Activated gamma-delta T cell treated with anti-CD3 and anti-CD28 coated beads, Interleukin-2, amount 50 U/mL, for 16 hours (primary cell): ENCODE data around the gene IL23R.
A peak's percentile ranks its signal among the peaks of the same experiment; 100 is the strongest.
"Not testable (repeated sequence)": the region's sequence is repeated elsewhere in the genome, so short reads cannot be mapped to it uniquely, and the experiment has no call there.

Source experiments
- DNase-seq: peaks from one replicate; pipeline ENCODE4 v3.0.0-alpha.2; 2020; ENCODE audit warnings: low read depth

Gene IL23R

GRCh38 chr1:67193704-67194103 lies 27.4 kb downstream of the IL23R start:
- no peak for DNase-seq

- DNase-seq: no peak
Observed at GRCh38 chr1:67194209-67194863, 28.1 kb downstream of the IL23R start.

- DNase-seq: no peak
Observed at GRCh38 chr1:67200755-67201154, 34.5 kb downstream of the IL23R start.

GRCh38 chr1:67201891-67202290 lies 35.6 kb downstream of the IL23R start:
- no peak for DNase-seq

GRCh38 chr1:67204298-67204980 lies 38.2 kb downstream of the IL23R start:
- no peak for DNase-seq

GRCh38 chr1:67207398-67207797 lies 41.1 kb downstream of the IL23R start:
- DNase-seq: not testable (repeated sequence)

- no peak for DNase-seq
Observed at GRCh38 chr1:67208217-67208616, 42.0 kb downstream of the IL23R start.

- no peak for DNase-seq
Observed at GRCh38 chr1:67209521-67209920, 43.3 kb downstream of the IL23R start.

GRCh38 chr1:67211589-67212563 lies 45.6 kb downstream of the IL23R start:
- peak; percentile 28 for DNase-seq

GRCh38 chr1:67213164-67213563 lies 46.9 kb downstream of the IL23R start:
- no peak for DNase-seq

- no peak for DNase-seq
Observed at GRCh38 chr1:67213948-67214347, 47.7 kb downstream of the IL23R start.

- peak; percentile 36 for DNase-seq
Observed at GRCh38 chr1:67214420-67215174, 48.3 kb downstream of the IL23R start.

- no peak for DNase-seq
Observed at GRCh38 chr1:67216401-67216800, 50.1 kb downstream of the IL23R start.

GRCh38 chr1:67217417-67217816 lies 51.2 kb downstream of the IL23R start:
- DNase-seq: no peak

- DNase-seq: no peak
Observed at GRCh38 chr1:67217938-67218337, 51.7 kb downstream of the IL23R start.

- DNase-seq: no peak
Observed at GRCh38 chr1:67224856-67225255, 58.6 kb downstream of the IL23R start.

- peak; percentile 5 for DNase-seq
Observed at GRCh38 chr1:67226688-67227087, 60.4 kb downstream of the IL23R start.

- no peak for DNase-seq
Observed at GRCh38 chr1:67227196-67227595, 60.9 kb downstream of the IL23R start.

GRCh38 chr1:67228791-67229190 lies 62.5 kb downstream of the IL23R start:
- no peak for DNase-seq

- DNase-seq: no peak
Observed at GRCh38 chr1:67230539-67230938, 64.3 kb downstream of the IL23R start.

- DNase-seq: no peak
Observed at GRCh38 chr1:67236277-67236676, 70.0 kb downstream of the IL23R start.

- no peak for DNase-seq
Observed at GRCh38 chr1:67239738-67240137, 73.5 kb downstream of the IL23R start.
